CD4-positive, alpha-beta T cell treated with Interleukin-17A for 4 hours (primary cell): Measurements from ENCODE around the gene ZBTB7C.

Experiments used
- DNase-seq: peaks from one replicate; pipeline ENCODE4 v3.0.0-alpha.2; 2020; ENCODE audit warnings: mixed read lengths

Gene ZBTB7C

GRCh38 chr18:48351216-48352050 is 57.8 kb downstream of the ZBTB7C start:
- DNase-seq, result no peak

DNA sequence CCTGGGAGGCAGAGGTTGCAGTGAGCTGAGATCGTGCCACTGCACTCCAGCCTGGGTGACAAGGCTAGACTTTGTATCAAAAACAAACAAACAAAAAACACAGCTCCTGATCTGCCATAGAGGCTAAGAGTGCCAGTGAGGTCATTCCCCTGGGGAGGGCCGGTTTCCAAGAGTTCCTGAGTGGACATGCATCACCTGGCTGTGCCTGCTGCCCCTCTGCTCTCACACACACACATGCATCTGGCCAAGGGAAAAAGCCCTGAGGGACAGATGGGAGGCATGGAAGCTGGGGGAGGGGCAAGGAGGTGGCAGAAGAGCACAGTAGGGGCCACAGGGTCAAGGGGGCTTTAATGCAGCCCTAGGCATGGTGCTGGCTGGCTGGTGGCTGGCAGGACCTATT is 60.4 kb downstream of the ZBTB7C start:
- no peak for DNase-seq

- DNase-seq, result no peak
Measured at GRCh38 chr18:48347756-48348326, 61.3 kb downstream of the ZBTB7C start.

DNA sequence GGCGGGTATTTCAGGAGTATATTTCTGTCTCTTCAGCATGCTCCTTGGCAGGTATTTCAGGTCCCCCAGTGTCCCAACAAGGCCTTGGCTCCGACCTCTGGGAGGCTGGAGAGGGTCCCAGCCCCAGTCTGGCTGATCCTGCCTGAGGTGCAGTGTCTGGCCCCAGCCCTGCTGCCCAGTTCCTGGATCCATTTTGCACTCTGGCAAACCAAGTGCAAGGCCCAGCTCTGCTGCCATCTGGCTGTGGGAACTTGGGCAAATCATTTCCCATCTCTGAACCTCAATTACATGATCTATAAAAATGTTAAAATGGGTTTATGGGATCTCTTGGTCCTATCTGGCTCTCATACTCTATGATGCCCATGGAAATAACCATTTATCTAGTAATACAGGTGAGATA is 63.6 kb downstream of the ZBTB7C start:
- DNase-seq, result no peak

DNA sequence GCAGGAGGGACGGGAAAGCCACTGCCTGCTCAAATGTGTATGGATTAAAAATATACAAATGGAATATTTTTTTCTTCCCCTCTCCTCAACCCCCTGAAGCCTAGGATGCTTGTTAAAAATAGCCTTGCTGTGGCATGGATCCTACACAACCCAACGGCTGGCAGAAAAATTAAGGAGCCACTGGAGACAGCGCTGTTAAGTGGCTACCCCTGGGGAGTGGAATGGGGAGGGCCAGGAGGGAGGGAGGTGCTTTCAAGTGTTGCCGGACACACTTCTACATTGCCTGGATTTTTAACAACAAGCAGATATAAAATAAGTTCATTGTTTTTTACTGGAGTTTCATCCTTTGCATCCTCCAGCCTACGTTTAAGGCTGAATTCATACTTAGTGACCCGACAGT is 66.6 kb downstream of the ZBTB7C start:
- no peak for DNase-seq

- no peak for DNase-seq
Measured at GRCh38 chr18:48342125-48342524, 67.1 kb downstream of the ZBTB7C start.

DNA sequence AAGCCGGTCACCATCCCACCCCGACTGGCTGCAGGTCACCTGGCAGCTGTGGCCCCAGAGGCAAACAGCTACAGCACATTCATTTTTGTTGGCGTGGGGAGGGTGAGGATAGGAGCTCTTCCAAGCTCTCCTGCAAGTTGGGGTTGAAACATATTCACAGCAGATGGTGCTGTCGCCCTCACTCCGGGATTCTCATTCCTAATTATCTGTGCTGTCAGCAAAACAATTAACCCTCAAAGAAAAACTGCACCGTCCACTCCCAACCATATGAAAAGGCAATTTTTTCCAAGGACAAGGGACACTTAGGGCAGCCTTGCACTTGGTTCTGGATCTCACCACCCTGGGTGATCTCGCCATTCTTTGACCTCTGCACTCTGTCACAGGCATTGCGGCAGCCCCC is 68.6 kb downstream of the ZBTB7C start:
- DNase-seq, result no peak

GRCh38 chr18:48339692-48340091 is 69.5 kb downstream of the ZBTB7C start:
- no peak for DNase-seq

- DNase-seq, result no peak
Measured at GRCh38 chr18:48338915-48339314, 70.3 kb downstream of the ZBTB7C start.

DNA sequence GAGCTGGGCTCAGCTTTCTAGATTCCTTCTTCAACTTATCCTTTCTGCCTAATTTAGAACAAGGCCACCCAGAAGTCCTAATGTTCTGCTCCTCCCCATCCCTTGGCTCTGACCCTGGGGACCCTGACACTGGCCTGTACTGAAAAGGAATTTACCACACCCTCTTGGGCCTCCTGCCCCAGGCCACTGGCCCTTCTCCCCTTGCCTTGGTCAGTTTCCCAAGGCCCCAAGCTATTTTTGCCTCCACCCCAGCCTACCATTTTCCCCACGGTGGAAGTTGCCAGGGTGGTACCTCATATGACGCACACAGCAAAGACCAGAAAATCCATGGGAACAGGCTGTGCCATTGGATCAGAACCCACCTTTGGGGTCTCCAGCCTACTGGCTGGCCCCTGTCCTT is 72.1 kb downstream of the ZBTB7C start:
- DNase-seq, result no peak

DNA sequence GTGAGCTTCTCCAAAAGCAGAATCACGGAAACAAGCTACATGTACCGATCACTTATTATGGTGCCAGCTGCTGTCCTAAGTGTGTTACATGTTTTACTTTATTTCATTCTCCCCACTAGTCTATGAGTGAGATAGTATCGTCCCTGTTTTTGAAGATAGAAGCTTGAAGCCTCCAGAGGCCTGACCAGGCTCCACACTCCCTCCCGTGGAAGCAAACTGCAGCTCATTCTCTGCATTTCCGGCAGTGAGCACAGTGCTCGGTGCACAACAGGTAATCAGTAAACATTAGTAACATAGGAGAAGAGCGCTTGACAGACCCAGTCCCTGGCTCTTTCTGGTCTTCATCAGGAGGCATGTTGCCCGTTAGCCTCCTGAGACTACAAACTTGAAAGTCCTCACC is 72.9 kb downstream of the ZBTB7C start:
- no peak for DNase-seq

GRCh38 chr18:48335829-48336228 is 73.4 kb downstream of the ZBTB7C start:
- no peak for DNase-seq

DNA sequence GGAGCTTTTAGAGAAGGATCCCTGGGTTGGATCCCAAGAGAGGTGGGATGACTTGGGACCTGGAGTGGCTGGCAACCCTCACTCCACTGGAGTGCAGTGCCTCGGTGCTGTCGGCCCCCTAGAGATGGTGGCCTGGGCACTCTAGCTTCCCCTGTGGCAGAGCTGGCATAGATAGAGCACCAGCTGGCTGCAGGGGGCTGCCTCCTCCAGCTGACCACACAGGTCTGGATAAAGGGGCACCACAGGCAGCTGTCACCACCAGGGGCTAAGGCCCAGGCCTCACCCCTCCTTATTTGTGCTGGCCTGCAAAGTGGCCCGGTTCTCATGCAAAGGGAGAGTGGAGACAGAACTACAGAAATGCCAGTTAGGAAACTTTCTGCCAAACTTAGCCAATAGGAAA is 74.3 kb downstream of the ZBTB7C start:
- no peak for DNase-seq

DNA sequence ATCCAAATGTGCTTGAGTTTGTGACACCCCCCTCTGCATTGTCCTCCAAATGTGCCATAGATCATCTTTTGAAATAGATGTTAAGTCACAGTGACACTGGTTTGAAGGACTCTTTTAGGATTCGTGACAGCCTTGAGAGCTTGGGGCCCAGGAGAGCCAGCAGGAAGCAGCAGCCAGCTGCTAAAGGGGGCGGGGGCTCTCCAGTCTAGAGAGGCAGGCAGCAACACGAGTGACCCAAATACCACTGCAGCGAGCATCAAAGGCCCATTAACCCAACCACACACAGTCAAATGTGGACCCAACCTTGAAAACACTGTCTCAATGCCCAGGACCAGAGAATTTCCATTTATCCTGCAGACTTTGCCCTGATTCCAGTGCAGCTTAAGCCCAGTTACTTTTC is 75.6 kb downstream of the ZBTB7C start:
- DNase-seq, result no peak

- no peak for DNase-seq
Measured at GRCh38 chr18:48330016-48330991, 78.9 kb downstream of the ZBTB7C start.

GRCh38 chr18:48328473-48329210 is 80.5 kb downstream of the ZBTB7C start:
- no peak for DNase-seq

GRCh38 chr18:48326901-48327675 is 82.1 kb downstream of the ZBTB7C start:
- DNase-seq, result no peak

GRCh38 chr18:48325115-48325665 is 84.0 kb downstream of the ZBTB7C start:
- DNase-seq, result no peak

DNA sequence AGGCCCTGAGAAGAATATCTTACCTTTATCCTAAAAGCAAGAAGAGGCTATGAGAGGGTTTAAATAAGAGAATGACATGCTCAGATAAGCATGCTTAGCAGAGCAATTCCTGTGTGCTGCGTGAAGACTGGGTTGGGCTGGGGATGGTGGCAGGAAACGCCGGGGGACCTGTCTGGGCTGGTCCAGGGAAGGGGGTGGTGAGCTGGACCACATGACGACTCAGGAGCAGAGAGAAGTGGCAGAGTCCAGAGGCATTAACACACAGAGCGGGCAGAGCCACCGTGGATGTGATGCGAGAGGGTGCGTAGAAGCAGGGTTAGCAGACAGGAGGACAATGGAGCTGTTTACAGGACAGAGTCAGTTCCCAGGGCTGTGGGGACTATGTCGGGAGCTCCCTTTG is 84.5 kb downstream of the ZBTB7C start:
- no peak for DNase-seq

DNA sequence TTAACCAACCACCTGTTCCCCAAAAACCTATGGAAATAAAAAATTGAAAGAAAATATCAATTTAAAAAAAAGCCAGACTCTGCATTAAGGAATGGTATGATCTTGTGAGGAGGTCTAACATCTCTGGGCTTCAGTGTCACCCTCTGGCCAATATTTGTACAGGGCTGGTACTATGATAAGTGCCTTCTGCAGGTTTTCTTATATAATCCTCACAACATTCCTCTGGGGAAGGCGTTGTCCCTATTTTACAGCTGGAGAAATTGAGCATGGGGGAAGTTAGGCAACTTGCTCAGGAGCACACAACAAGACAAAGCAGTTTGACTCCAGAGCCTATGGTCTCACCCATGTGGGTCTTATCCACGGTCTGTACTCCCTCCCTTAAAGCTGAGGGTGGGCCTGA is 86.0 kb downstream of the ZBTB7C start:
- no peak for DNase-seq

GRCh38 chr18:48321536-48321935 is 87.6 kb downstream of the ZBTB7C start:
- no peak for DNase-seq

DNA sequence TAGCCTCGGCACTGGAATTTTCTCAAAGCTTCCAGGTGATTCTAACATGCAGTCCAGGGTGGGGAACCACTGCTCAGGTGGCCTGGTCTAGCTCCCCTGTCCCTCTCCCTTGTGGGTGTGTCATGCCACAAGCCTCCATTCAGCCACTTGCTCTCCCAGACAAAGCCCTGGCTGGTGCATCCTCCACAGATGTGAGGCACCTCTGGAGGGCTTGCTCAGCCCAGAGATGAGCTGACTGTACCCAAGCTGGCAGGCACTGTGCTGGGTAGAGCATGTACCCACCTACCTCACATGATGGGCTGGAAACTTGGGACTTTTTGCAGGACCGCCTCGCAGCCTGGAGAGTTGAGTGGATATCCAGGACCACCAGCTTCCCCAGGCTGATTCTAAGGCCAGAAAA is 88.1 kb downstream of the ZBTB7C start:
- DNase-seq, result no peak
